Gastroesophageal sphincter (tissue), 4 donors: ENCODE data around the gene MKRN2. TPM values are rescaled to one million over a fixed set of nuclear protein-coding genes. Genes with fewer than 3 reads are reported as not detected.

Experiments used
- ATAC-seq: fragments of 150-250 bp; one replicate; pipeline ENCODE4 v1.9.1; 2016; ENCODE audit warnings: mild to moderate bottlenecking, moderate library complexity
- H3K27ac ChIP-seq, 4 donors: fragments of 200-600 bp; sonication (generic) in 3 of 4; 1 replicate in 3 of 4; 2 replicates in 1 of 4; pipeline ENCODE4 v1.5.1; 2016 to 2019
- H3K27me3 ChIP-seq: fragments of 200-600 bp; sonication (generic); one replicate; pipeline ENCODE4 v1.5.1; 2019
- H3K36me3 ChIP-seq, 2 donors: fragments of 200-600 bp; sonication (generic); one replicate each; pipeline ENCODE4 v1.5.1; 2019; ENCODE audit warnings: control low read depth in 1 of 2
- H3K4me1 ChIP-seq, 3 donors: fragments of 200-600 bp; sonication (generic); 1 replicate in 2 of 3; 2 replicates in 1 of 3; pipeline ENCODE4 v1.5.1; 2016 to 2019; ENCODE audit warnings: control low read depth in 2 of 3
- H3K4me3 ChIP-seq, 2 donors: fragments of 200-600 bp; sonication (generic); one replicate each; pipeline ENCODE4 v1.5.1; 2019; ENCODE audit warnings: mild to moderate bottlenecking in 1 of 2, moderate library complexity in 1 of 2
- H3K9me3 ChIP-seq, 3 donors: fragments of 200-600 bp; sonication (generic); one replicate each; pipeline ENCODE4 v1.5.1; 2017 to 2019; ENCODE audit warnings: control low read depth in 2 of 3
- CTCF ChIP-seq, 4 experiments: fragments of 200-600 bp in 2 of 4; fragments of 450-650 bp in 2 of 4; sonication (generic) in 1 of 4; IDR thresholded peaks; one replicate each; pipeline ENCODE4 v1.5.1; 2017 to 2019; ENCODE audit warnings: antibody characterized with exemption in 4 of 4, mild to moderate bottlenecking in 2 of 4, moderate library complexity in 2 of 4
- EP300 ChIP-seq: sonication (generic); formaldehyde crosslinking; IDR thresholded peaks from one replicate; pipeline ENCODE4 v1.6.1; 2017; ENCODE audit warnings: antibody characterized with exemption, mild to moderate bottlenecking
- POLR2A ChIP-seq, 2 donors: fragments of 450-650 bp; IDR thresholded peaks; one replicate each; pipeline ENCODE4 v1.6.1; 2017; ENCODE audit warnings: antibody characterized with exemption in 2 of 2, mild to moderate bottlenecking in 2 of 2, moderate library complexity in 1 of 2
- POLR2AphosphoS5 ChIP-seq: sonication (generic); formaldehyde crosslinking; IDR thresholded peaks from one replicate; pipeline ENCODE4 v1.6.1; 2017; ENCODE audit warnings: antibody characterized with exemption
- WGBS, 2 donors: methylation state at CpG; one replicate each; pipeline ENCODE4 v1.1.5; 2018; ENCODE audit warnings: low coverage in 1 of 2; 5-methylcytosine and 5-hydroxymethylcytosine counted together
- total RNA-seq, 4 donors: library from RNA; depleted of rRNA; stranded (reverse); fragments of >200 nt; gene quantifications; one replicate each; pipeline ENCODE4 v1.1.0, GENCODE V29; 2016

Gene MKRN2
- total RNA-seq, 4 donors from 2014 or later, result 37.0 to 50.4 (median 38.3) TPM

DNA sequence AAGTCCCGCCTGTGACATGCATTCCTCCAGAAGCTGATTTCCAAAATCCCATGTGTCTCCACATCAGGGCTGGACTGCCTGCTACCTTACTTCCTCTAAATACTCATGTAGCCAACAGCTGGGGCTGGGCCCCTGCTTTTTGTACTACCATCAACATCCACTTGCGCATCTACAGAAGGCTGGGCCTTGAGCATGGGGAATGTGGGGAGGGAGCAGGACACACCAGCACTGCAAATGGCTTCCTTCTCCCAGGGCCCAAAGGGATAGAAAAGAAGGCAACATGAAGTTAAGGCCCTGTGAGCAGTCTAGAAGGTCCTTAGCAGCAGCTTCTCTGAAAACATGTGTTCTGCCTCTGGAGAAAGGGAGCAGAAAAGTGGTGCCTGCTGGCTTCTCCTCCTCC, 27.2 kb downstream of the MKRN2 start:
- Histone ChIP-seq H3K27me3 (no peaks in the 10 kb centered on the region), H3K9me3 (no peaks in the 10 kb centered on the region), H3K36me3 (peaks cover 0 to 100% of the 10 kb centered on the region in 2 donors), H3K4me3 (no peak overlapping the region), H3K27ac (no peak overlapping the region), H3K4me1 (peaks cover 0 to 8% (median 0%) of the 10 kb centered on the region in 3 donors)
- no CpG with 5 or more reads among the region's 2 CpGs for WGBS, 2 donors
- TF ChIP-seq POLR2AphosphoS5 (no peak), EP300 (no peak), CTCF (IDR thresholded peaks at IDR 0.05) (no peak), POLR2A (IDR thresholded peaks at IDR 0.05) (no peak)
- ATAC-seq, result no peak

- Histone ChIP-seq H3K36me3 (peaks cover 0 to 100% of the 10 kb centered on the region in 2 donors), H3K9me3 (no peaks in the 10 kb centered on the region), H3K27me3 (no peaks in the 10 kb centered on the region), H3K4me1 (no peaks in the 10 kb centered on the region), H3K27ac (no peak overlapping the region), H3K4me3 (no peak overlapping the region)
- TF ChIP-seq EP300 (no peak), CTCF (IDR thresholded peaks at IDR 0.05) (no peak), POLR2AphosphoS5 (no peak), POLR2A (IDR thresholded peaks at IDR 0.05) (no peak)
- no peak for ATAC-seq
- 78% methylated on average over 3 of the region's 3 CpGs; no CpG with 5 or more reads in 1 of the 2 donors for WGBS, 2 donors
These were observed 28.3 kb downstream of the MKRN2 start for GRCh38 chr3:12585181-12585580.

DNA sequence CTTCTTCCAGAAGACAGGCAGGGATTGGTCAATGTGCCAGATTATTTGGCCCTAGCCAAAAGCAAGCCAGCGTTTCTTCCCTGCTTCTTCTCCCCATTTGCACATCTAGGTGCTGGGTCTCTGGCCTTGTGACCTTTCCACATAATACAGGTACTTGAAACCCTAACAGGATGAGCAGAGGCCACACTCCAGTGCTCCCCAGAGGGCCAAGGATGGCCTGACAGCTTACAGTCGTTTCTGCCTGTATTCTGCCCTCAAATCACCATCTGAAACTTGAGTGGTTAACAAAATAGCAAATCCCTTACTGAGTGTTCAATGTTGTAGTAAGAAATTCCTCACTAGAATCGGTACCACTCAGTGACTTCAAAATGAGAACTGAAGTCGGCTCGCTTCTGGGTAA, 29.1 kb downstream of the MKRN2 start:
- no peaks in the 10 kb centered on the region for H3K27me3 ChIP-seq
- ATAC-seq, result no peak
- H3K4me3 ChIP-seq, result no peak overlapping the region
- no peak overlapping the region for H3K27ac ChIP-seq
- TF ChIP-seq EP300 (no peak), CTCF (IDR thresholded peaks at IDR 0.05) (no peak), POLR2AphosphoS5 (no peak), POLR2A (IDR thresholded peaks at IDR 0.05) (no peak)
- H3K36me3 ChIP-seq, result peaks cover 5 to 100% of the 10 kb centered on the region in 2 donors
- no peaks in the 10 kb centered on the region for H3K9me3 ChIP-seq
- no peaks in the 10 kb centered on the region for H3K4me1 ChIP-seq
- WGBS, 2 donors, result 35 to 54% methylated on average over 2 of the region's 5 CpGs

- ATAC-seq, result no peak
- Histone ChIP-seq H3K27me3 (no peaks in the 10 kb centered on the region), H3K27ac (no peak overlapping the region), H3K4me1 (no peaks in the 10 kb centered on the region), H3K36me3 (peaks cover 5 to 100% of the 10 kb centered on the region in 2 donors), H3K9me3 (no peaks in the 10 kb centered on the region), H3K4me3 (no peak overlapping the region)
- 71 to 88% methylated on average over 3 of the region's 3 CpGs for WGBS, 2 donors
- no peak for TF ChIP-seq EP300
- no peak for TF ChIP-seq POLR2A (IDR thresholded peaks at IDR 0.05)
- no peak for TF ChIP-seq POLR2AphosphoS5
- TF ChIP-seq CTCF (IDR thresholded peaks at IDR 0.05), result no peak
These were observed 29.5 kb downstream of the MKRN2 start for GRCh38 chr3:12586403-12586802.

DNA sequence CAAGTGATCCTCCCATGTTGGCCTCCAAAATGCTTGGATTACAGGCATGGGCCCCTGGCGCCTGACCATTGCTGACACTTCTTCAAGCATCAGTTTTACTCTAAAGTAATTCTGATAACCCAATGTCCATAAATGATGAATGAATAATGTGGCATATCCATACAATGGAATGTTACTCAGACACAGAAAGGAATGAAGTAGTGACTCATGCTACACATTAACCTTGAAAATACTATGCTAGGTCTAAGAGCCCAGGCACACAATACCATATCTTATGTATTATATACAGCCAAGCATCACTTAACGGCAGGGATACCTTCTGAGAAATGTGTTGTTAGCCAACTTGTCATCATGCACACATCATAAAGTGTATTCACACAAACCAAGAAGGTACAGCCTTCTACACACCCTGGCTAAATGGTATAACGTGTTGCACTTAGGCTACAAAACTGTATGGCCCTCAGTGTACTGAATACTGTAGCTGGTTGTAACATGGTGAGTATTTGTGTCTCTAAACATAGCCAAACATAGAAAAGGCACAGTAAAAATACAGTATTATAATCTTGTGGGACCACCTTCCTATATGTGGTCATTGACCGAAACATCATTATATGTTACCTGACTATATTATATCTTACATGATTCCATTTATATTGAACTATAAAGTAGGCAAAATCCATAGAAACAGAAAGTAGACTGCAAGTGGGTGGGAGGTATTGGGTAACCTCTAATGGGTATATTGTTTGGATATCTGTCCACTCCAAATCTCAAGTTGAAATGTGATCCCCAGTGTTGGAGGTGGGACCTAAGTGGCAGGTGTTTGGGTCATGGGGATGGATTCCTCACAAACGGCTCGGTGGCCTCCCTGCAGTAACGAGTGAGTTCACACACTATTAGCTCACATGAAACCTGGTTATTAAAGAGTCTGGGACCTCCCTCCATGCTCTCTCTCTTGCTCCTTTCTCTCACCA, 31.4 kb downstream of the MKRN2 start:
- Histone ChIP-seq H3K36me3 (peaks cover 5 to 99% of the 10 kb centered on the region in 2 donors), H3K9me3 (no peaks in the 10 kb centered on the region), H3K4me3 (no peak overlapping the region), H3K27ac (peak overlapping the region in 1 of 4 donors; percentile 3), H3K4me1 (no peaks in the 10 kb centered on the region), H3K27me3 (no peaks in the 10 kb centered on the region)
- no peak for ATAC-seq
- TF ChIP-seq POLR2AphosphoS5 (no peak), POLR2A (IDR thresholded peaks at IDR 0.05) (no peak), CTCF (IDR thresholded peaks at IDR 0.05) (no peak), EP300 (no peak)
- WGBS, 2 donors, result 69 to 77% methylated on average over 5 to 7 of the region's 7 CpGs
